K562 (cell line): ENCODE results near the gene NRGN. TPM values are rescaled to one million over a fixed set of nuclear protein-coding genes. Genes with fewer than 3 reads are reported as not detected.

ENCODE experiments used
- polyA plus RNA-seq, 8 experiments: library from polyadenylated mRNA; depleted of rRNA in 4 of 8; stranded (reverse) in 5 of 8; unstranded in 3 of 8; fragments of >200 nt; fragmentation: Nextera tagmentation in 2 of 8; fragmentation: Illumina TruSeq in 1 of 8; extraction: Ambion mirVana in 2 of 8; extraction: Trizol in 1 of 8; gene quantifications; 2 replicates each; pipeline versions ENCODE4 v1.2.1 to v1.2.3, GENCODE V29; 2011 to 2014; ENCODE audit warnings: inconsistent platforms in 1 of 8, missing spikeins in 1 of 8
- total RNA-seq, 7 experiments: library from RNA; depleted of rRNA in 6 of 7; stranded (reverse); fragments of >200 nt in 6 of 7; fragmentation: Illumina TruSeq in 2 of 7; extraction: Trizol in 2 of 7; gene quantifications; 2 replicates each; pipeline versions ENCODE4 v1.2.1 to v1.2.3, GENCODE V29; 2011 to 2021; ENCODE audit warnings: low replicate concordance in 1 of 7

Gene NRGN
- total and polyA plus RNA-seq, 9 of the 15 experiments (the other 6 are each of a cell fraction or from before 2014, with no cell fraction given) = 0.29 to 7.8 (median 3.5) TPM; not detected in 2

Other genes starting within 250 kb of the NRGN start
Only the 7 nearest of the 14 such genes appear.
- gene TBRG1, start 117.1 kb upstream of the NRGN start, total RNA-seq (2014; rRNA removed) = 16.3 and 23.4 TPM in 2 replicates
- 16.0 and 19.7 TPM in 2 replicates for gene TBRG1, start 117.1 kb upstream of the NRGN start, total RNA-seq (2014; rRNA removed; fragmentation: Illumina TruSeq; extraction: Trizol)
- gene TBRG1, start 117.1 kb upstream of the NRGN start, total RNA-seq (2015; rRNA removed; fragmentation: Illumina TruSeq; extraction: Trizol) = 20.2 and 20.5 TPM in 2 replicates
- gene TBRG1, start 117.1 kb upstream of the NRGN start, total RNA-seq (2021) = 21.0 and 25.2 TPM in 2 replicates
- gene TBRG1, start 117.1 kb upstream of the NRGN start, polyA plus RNA-seq (2011; rRNA removed) = 24.0 and 30.0 TPM in 2 replicates
- 20.4 and 20.5 TPM in 2 replicates for gene TBRG1, start 117.1 kb upstream of the NRGN start, polyA plus RNA-seq (2014; fragmentation: Illumina TruSeq; extraction: Trizol)
- gene TBRG1, start 117.1 kb upstream of the NRGN start, polyA plus RNA-seq (2014; fragmentation: Nextera tagmentation; extraction: Ambion mirVana) = 10 to 100 TPM in 1 of 2 experiments, 1 to 10 TPM in 1; 8.7 to 11.5 TPM
- 20.3 and 28.7 TPM in 2 replicates for gene TBRG1, start 117.1 kb upstream of the NRGN start, polyA plus RNA-seq (2014; rRNA removed)
- 1.7 and 2.4 TPM in 2 replicates for gene SIAE, start 66.2 kb upstream of the NRGN start, total RNA-seq (2014; rRNA removed)
- 3.7 and 3.8 TPM in 2 replicates for gene SIAE, start 66.2 kb upstream of the NRGN start, total RNA-seq (2014; rRNA removed; fragmentation: Illumina TruSeq; extraction: Trizol)
- 2.6 and 3.4 TPM in 2 replicates for gene SIAE, start 66.2 kb upstream of the NRGN start, total RNA-seq (2015; rRNA removed; fragmentation: Illumina TruSeq; extraction: Trizol)
- 5.4 and 7.5 TPM in 2 replicates for gene SIAE, start 66.2 kb upstream of the NRGN start, total RNA-seq (2021)
- 7.9 and 9.6 TPM in 2 replicates for gene SIAE, start 66.2 kb upstream of the NRGN start, polyA plus RNA-seq (2011; rRNA removed)
- gene SIAE, start 66.2 kb upstream of the NRGN start, polyA plus RNA-seq (2014; fragmentation: Illumina TruSeq; extraction: Trizol) = 5.6 and 6.4 TPM in 2 replicates
- gene SIAE, start 66.2 kb upstream of the NRGN start, polyA plus RNA-seq (2014; fragmentation: Nextera tagmentation; extraction: Ambion mirVana) = 1 to 10 TPM in 1 of 2 experiments, under 1 TPM in 1; 0.89 to 1.2 TPM
- gene SIAE, start 66.2 kb upstream of the NRGN start, polyA plus RNA-seq (2014; rRNA removed) = 4.1 and 6.7 TPM in 2 replicates
- 6.8 and 10.6 TPM in 2 replicates for gene SPA17, start 66.0 kb upstream of the NRGN start, total RNA-seq (2014; rRNA removed)
- gene SPA17, start 66.0 kb upstream of the NRGN start, total RNA-seq (2014; rRNA removed; fragmentation: Illumina TruSeq; extraction: Trizol) = 16.7 and 19.6 TPM in 2 replicates
- gene SPA17, start 66.0 kb upstream of the NRGN start, total RNA-seq (2015; rRNA removed; fragmentation: Illumina TruSeq; extraction: Trizol) = 15.9 and 16.1 TPM in 2 replicates
- 5.7 and 6.0 TPM in 2 replicates for gene SPA17, start 66.0 kb upstream of the NRGN start, total RNA-seq (2021)
- 9.4 and 19.3 TPM in 2 replicates for gene SPA17, start 66.0 kb upstream of the NRGN start, polyA plus RNA-seq (2011; rRNA removed)
- gene SPA17, start 66.0 kb upstream of the NRGN start, polyA plus RNA-seq (2014; fragmentation: Illumina TruSeq; extraction: Trizol) = 19.2 and 19.5 TPM in 2 replicates
- 1 to 10 TPM; 9.0 to 9.9 TPM for gene SPA17, start 66.0 kb upstream of the NRGN start, polyA plus RNA-seq (2014; fragmentation: Nextera tagmentation; extraction: Ambion mirVana)
- 12.6 and 14.0 TPM in 2 replicates for gene SPA17, start 66.0 kb upstream of the NRGN start, polyA plus RNA-seq (2014; rRNA removed)
- not detected in 2 replicates for gene VSIG2, start 12.3 kb downstream of the NRGN start, total RNA-seq (2014; rRNA removed)
- not detected in 2 replicates for gene VSIG2, start 12.3 kb downstream of the NRGN start, total RNA-seq (2014; rRNA removed; fragmentation: Illumina TruSeq; extraction: Trizol)
- not detected in 2 replicates for gene VSIG2, start 12.3 kb downstream of the NRGN start, total RNA-seq (2015; rRNA removed; fragmentation: Illumina TruSeq; extraction: Trizol)
- not detected in 2 replicates for gene VSIG2, start 12.3 kb downstream of the NRGN start, total RNA-seq (2021)
- not detected in 2 replicates for gene VSIG2, start 12.3 kb downstream of the NRGN start, polyA plus RNA-seq (2011; rRNA removed)
- gene VSIG2, start 12.3 kb downstream of the NRGN start, polyA plus RNA-seq (2014; fragmentation: Illumina TruSeq; extraction: Trizol) = not detected in 2 replicates
- gene VSIG2, start 12.3 kb downstream of the NRGN start, polyA plus RNA-seq (2014; fragmentation: Nextera tagmentation; extraction: Ambion mirVana) = not detected
- gene VSIG2, start 12.3 kb downstream of the NRGN start, polyA plus RNA-seq (2014; rRNA removed) = not detected in 2 replicates
- gene ESAM, start 22.3 kb downstream of the NRGN start, total RNA-seq (2014; rRNA removed) = 0.14 and 0.29 TPM in 2 replicates
- 0.18 and 0.22 TPM in 2 replicates for gene ESAM, start 22.3 kb downstream of the NRGN start, total RNA-seq (2014; rRNA removed; fragmentation: Illumina TruSeq; extraction: Trizol)
- 0.15 and 0.22 TPM in 2 replicates for gene ESAM, start 22.3 kb downstream of the NRGN start, total RNA-seq (2015; rRNA removed; fragmentation: Illumina TruSeq; extraction: Trizol)
- 0.36 and 0.91 TPM in 2 replicates for gene ESAM, start 22.3 kb downstream of the NRGN start, total RNA-seq (2021)
- gene ESAM, start 22.3 kb downstream of the NRGN start, polyA plus RNA-seq (2011; rRNA removed) = 0.47 and 1.1 TPM in 2 replicates
- gene ESAM, start 22.3 kb downstream of the NRGN start, polyA plus RNA-seq (2014; fragmentation: Illumina TruSeq; extraction: Trizol) = 0.65 and 0.90 TPM in 2 replicates
- under 1 TPM; 0.06 to 0.08 TPM for gene ESAM, start 22.3 kb downstream of the NRGN start, polyA plus RNA-seq (2014; fragmentation: Nextera tagmentation; extraction: Ambion mirVana)
- 0.22 and 1.5 TPM in 2 replicates for gene ESAM, start 22.3 kb downstream of the NRGN start, polyA plus RNA-seq (2014; rRNA removed)
- 5.7 and 6.5 TPM in 2 replicates for gene MSANTD2, start 60.5 kb downstream of the NRGN start, total RNA-seq (2014; rRNA removed)
- gene MSANTD2, start 60.5 kb downstream of the NRGN start, total RNA-seq (2014; rRNA removed; fragmentation: Illumina TruSeq; extraction: Trizol) = 4.5 and 5.1 TPM in 2 replicates
- gene MSANTD2, start 60.5 kb downstream of the NRGN start, total RNA-seq (2015; rRNA removed; fragmentation: Illumina TruSeq; extraction: Trizol) = 7.9 and 8.4 TPM in 2 replicates
- gene MSANTD2, start 60.5 kb downstream of the NRGN start, total RNA-seq (2021) = 5.1 and 5.3 TPM in 2 replicates
- 2.9 and 4.2 TPM in 2 replicates for gene MSANTD2, start 60.5 kb downstream of the NRGN start, polyA plus RNA-seq (2011; rRNA removed)
- gene MSANTD2, start 60.5 kb downstream of the NRGN start, polyA plus RNA-seq (2014; fragmentation: Illumina TruSeq; extraction: Trizol) = 4.8 and 7.3 TPM in 2 replicates
- 1 to 10 TPM; 1.3 to 1.6 TPM for gene MSANTD2, start 60.5 kb downstream of the NRGN start, polyA plus RNA-seq (2014; fragmentation: Nextera tagmentation; extraction: Ambion mirVana)
- gene MSANTD2, start 60.5 kb downstream of the NRGN start, polyA plus RNA-seq (2014; rRNA removed) = 5.3 and 9.9 TPM in 2 replicates
- 0.82 and 1.6 TPM in 2 replicates for gene ROBO3, start 125.5 kb downstream of the NRGN start, total RNA-seq (2014; rRNA removed)
- gene ROBO3, start 125.5 kb downstream of the NRGN start, total RNA-seq (2014; rRNA removed; fragmentation: Illumina TruSeq; extraction: Trizol) = 0.29 and 0.67 TPM in 2 replicates
- 0.72 and 1.2 TPM in 2 replicates for gene ROBO3, start 125.5 kb downstream of the NRGN start, total RNA-seq (2015; rRNA removed; fragmentation: Illumina TruSeq; extraction: Trizol)
- gene ROBO3, start 125.5 kb downstream of the NRGN start, total RNA-seq (2021) = 1.2 TPM in 2 replicates
- gene ROBO3, start 125.5 kb downstream of the NRGN start, polyA plus RNA-seq (2011; rRNA removed) = 0.43 and 0.47 TPM in 2 replicates
- 0.97 and 1.6 TPM in 2 replicates for gene ROBO3, start 125.5 kb downstream of the NRGN start, polyA plus RNA-seq (2014; fragmentation: Illumina TruSeq; extraction: Trizol)
- gene ROBO3, start 125.5 kb downstream of the NRGN start, polyA plus RNA-seq (2014; fragmentation: Nextera tagmentation; extraction: Ambion mirVana) = not detected
- 1.4 and 1.9 TPM in 2 replicates for gene ROBO3, start 125.5 kb downstream of the NRGN start, polyA plus RNA-seq (2014; rRNA removed)